Renal pelvis (tissue), 12 donors: Measurements from ENCODE around the gene PTPRB. TPM values are rescaled to one million over a fixed set of nuclear protein-coding genes. Genes with fewer than 3 reads are reported as not detected.

Source experiments
- DNase-seq: peaks from one replicate; pipeline ENCODE4 v3.0.0-alpha.2; 2013
- long read RNA-seq, 16 experiments: transcript quantifications; one replicate each; lab custom pipeline, GENCODE V29; 2026
- polyA plus RNA-seq, 3 donors: library from polyadenylated mRNA; unstranded; fragments of 120-200 nt; gene quantifications; one replicate each; pipeline ENCODE4 v1.2.1, GENCODE V29; 2013; ENCODE audit not compliant: insufficient read length in 3 of 3

The PTPRB gene
- 10 to 100 TPM; 18.1 to 19.5 (median 18.5) TPM for polyA plus RNA-seq
- long read RNA-seq, donor 1, partial matches to known transcripts, result 0 of 1 reads
- long read RNA-seq, donor 1, other reads (novel, unspliced or antisense), result 0 of 1 reads
- long read RNA-seq, donor 2, result 0 reads
- long read RNA-seq, donor 3, result 0 reads
- long read RNA-seq, donor 4, result 0 reads
- long read RNA-seq, donor 5, result 0 reads
- long read RNA-seq, donor 6, result 0 reads
- long read RNA-seq, donor 7, result 0 reads
- long read RNA-seq, donor 8, result 0 reads
- long read RNA-seq, donor 9, result 0 reads
- long read RNA-seq, donor 10, result 0 reads
- long read RNA-seq, donor 11, result 0 reads
- long read RNA-seq, donor 12, result 0 reads
- long read RNA-seq, donor 13, result 0 reads
- long read RNA-seq, donor 14, result 0 reads
- long read RNA-seq, donor 15, partial matches to known transcripts, result 0 of 2 reads
- long read RNA-seq, donor 15, other reads (novel, unspliced or antisense), result 0 of 2 reads
- long read RNA-seq, donor 16, result 0 reads

GRCh38 chr12:70637303-70638085, at the start of gene PTPRB:
Gene PTPRB, minus strand, starts transcription at chr12:70637429. Its CDS starts 34 bp downstream, at chr12:70637395.
- DNase-seq, result no peak

GRCh38 chr12:70686907-70687306, 49.7 kb upstream of the PTPRB start:
- no peak for DNase-seq

GRCh38 chr12:70686299-70686698, 49.1 kb upstream of the PTPRB start:
- DNase-seq, result no peak

- no peak for DNase-seq
Observed at GRCh38 chr12:70683976-70684375, 46.7 kb upstream of the PTPRB start.

- DNase-seq, result no peak
Observed at GRCh38 chr12:70671698-70672097, 34.5 kb upstream of the PTPRB start.

GRCh38 chr12:70670948-70671347, 33.7 kb upstream of the PTPRB start:
- DNase-seq, result no peak

GRCh38 chr12:70667253-70667652, 30.0 kb upstream of the PTPRB start:
- no peak for DNase-seq

GRCh38 chr12:70666364-70666763, 29.1 kb upstream of the PTPRB start:
- no peak for DNase-seq

- no peak for DNase-seq
Observed at GRCh38 chr12:70664465-70664881, 27.2 kb upstream of the PTPRB start.

- DNase-seq, result no peak
Observed at GRCh38 chr12:70663838-70664237, 26.6 kb upstream of the PTPRB start.

GRCh38 chr12:70661466-70662161, 24.4 kb upstream of the PTPRB start:
- DNase-seq, result no peak

- no peak for DNase-seq
Observed at GRCh38 chr12:70660620-70661219, 23.5 kb upstream of the PTPRB start.

GRCh38 chr12:70660002-70660604, 22.9 kb upstream of the PTPRB start:
- DNase-seq, result no peak

GRCh38 chr12:70659077-70659606, 21.9 kb upstream of the PTPRB start:
- DNase-seq, result no peak

GRCh38 chr12:70657616-70658286, 20.5 kb upstream of the PTPRB start:
- no peak for DNase-seq

GRCh38 chr12:70652451-70652850, 15.2 kb upstream of the PTPRB start:
- DNase-seq, result no peak

- DNase-seq, result no peak
Observed at GRCh38 chr12:70648831-70649230, 11.6 kb upstream of the PTPRB start.

- no peak for DNase-seq
Observed at GRCh38 chr12:70648191-70648590, 11.0 kb upstream of the PTPRB start.

GRCh38 chr12:70646850-70647249, 9.6 kb upstream of the PTPRB start:
- DNase-seq, result no peak

- peak; percentile 34 for DNase-seq
Observed at GRCh38 chr12:70645494-70646317, 8.5 kb upstream of the PTPRB start.
